Measurements from ENCODE around the gene MSI2. TPM values are rescaled to one million over a fixed set of nuclear protein-coding genes. Genes with fewer than 3 reads are reported as not detected.

MSI2 gene
- total RNA-seq, 1 donor from 2014 or later = 31.3 TPM

DNA sequence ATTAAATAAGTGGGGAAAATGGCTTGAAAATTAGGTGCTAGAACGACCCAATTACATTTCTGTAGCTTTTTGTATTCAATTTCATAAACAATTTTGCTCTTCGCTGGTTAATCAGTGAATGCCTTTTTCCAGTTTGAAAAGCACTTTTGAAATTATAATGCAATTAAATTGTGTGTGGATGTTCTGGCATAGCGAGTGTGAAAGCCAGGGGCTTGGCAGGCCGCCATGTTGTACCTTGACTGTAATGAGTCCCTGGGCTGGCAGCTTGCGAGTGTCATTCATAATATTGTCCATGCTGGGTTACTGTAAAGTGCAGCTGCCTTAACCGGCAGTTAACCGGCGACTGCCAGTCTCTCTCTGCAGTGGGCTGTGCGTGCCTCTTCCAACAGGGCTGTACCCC, 310.9 kb downstream of the MSI2 start:
- intact Hi-C loops (cut with DNase I) = no loop called here

DNA sequence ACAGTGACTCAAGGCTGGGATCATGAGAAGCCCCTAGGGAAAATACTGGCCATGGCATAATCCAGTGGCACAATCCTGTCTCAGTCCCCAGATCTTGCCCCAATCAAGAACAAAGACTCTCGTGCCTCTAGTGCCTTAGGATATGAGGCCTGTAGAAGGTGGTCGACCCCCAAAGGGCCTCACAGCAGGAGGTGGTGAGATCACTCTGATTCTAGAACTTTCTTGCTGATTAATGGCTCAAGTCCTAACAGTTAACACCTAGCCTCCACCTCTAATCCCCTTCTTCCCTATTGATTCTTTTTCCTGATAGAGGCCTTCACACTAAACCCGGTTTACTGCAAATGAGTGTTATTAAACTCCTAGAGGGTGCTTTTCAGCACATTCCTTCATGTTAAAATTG, 312.0 kb downstream of the MSI2 start:
- DNase-seq (no peak), ATAC-seq (no peak)
- Histone ChIP-seq H3K9me3 (no peaks in the 10 kb centered on the region), H3K27ac (no peak overlapping the region), H3K4me3 (no peak overlapping the region), H3K4me1 (no peaks in the 10 kb centered on the region), H3K27me3 (no peaks in the 10 kb centered on the region), H3K36me3 (no peaks in the 10 kb centered on the region)
- TF ChIP-seq CTCF (IDR thresholded peaks at IDR 0.05) = no peak
- intact Hi-C loops (cut with DNase I) = no loop called here

More for the DNA sequence above, 310.9 kb downstream of the MSI2 start:
- TF ChIP-seq CTCF (IDR thresholded peaks at IDR 0.05) = no peak
- Histone ChIP-seq H3K36me3 (no peaks in the 10 kb centered on the region), H3K27me3 (no peaks in the 10 kb centered on the region), H3K27ac (no peak overlapping the region), H3K4me1 (no peaks in the 10 kb centered on the region), H3K4me3 (no peak overlapping the region), H3K9me3 (no peaks in the 10 kb centered on the region)
- no peak for DNase-seq
- no peak for ATAC-seq

DNA sequence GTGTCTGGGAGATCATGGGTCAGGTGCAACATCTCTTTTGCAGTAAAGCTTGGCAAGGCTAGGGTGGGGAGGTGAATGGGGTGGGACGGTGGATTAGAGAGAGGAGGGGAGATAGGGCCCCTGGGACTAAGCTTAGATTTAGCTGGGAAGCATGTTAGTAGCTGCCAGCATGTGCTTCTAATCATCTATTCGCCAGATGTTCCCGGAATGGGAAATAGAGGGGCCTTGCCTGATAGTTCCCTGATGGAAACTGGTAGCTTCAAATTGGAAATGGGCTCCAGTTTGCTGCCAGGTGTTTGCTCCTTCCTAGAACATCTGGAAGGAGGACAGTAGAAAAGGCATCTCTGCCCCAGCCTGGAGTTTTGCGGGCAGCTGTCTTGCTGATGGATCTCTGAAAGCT, 312.7 kb downstream of the MSI2 start:
- no peak for ATAC-seq
- Histone ChIP-seq H3K4me1 (no peaks in the 10 kb centered on the region), H3K4me3 (no peak overlapping the region), H3K27me3 (no peaks in the 10 kb centered on the region), H3K9me3 (no peaks in the 10 kb centered on the region), H3K36me3 (no peaks in the 10 kb centered on the region), H3K27ac (no peak overlapping the region)
- intact Hi-C loops (cut with DNase I) = no loop called here
- no peak for TF ChIP-seq CTCF (IDR thresholded peaks at IDR 0.05)
- no peak for DNase-seq

DNA sequence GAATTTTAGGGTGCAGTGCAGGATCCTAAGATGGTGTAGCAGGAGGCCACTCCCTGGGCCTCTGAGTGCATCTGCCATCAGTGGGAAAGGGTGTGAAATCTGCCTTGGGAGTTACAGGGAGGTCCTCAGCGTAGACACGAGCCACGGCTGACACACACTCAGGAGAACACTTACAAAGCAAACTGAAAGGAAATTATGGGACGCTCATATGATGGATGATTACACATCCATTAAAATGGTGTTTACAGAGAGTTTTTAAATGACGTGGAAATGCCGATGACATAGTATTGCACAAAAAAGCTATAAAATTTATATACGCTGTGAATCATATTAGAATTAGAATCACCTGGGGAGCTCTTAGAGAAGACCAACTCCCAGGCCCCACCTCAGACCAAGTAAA, 313.5 kb downstream of the MSI2 start:
- Histone ChIP-seq H3K9me3 (no peaks in the 10 kb centered on the region), H3K4me3 (no peak overlapping the region), H3K36me3 (no peaks in the 10 kb centered on the region), H3K27ac (no peak overlapping the region), H3K4me1 (no peaks in the 10 kb centered on the region), H3K27me3 (no peaks in the 10 kb centered on the region)
- intact Hi-C loops (cut with DNase I) = no loop called here
- no peak for TF ChIP-seq CTCF (IDR thresholded peaks at IDR 0.05)
- no peak for DNase-seq
- ATAC-seq = no peak

- H3K27ac ChIP-seq = no peak overlapping the region
- H3K9me3 ChIP-seq = no peaks in the 10 kb centered on the region
- no peaks in the 10 kb centered on the region for H3K27me3 ChIP-seq
- no peak for TF ChIP-seq CTCF (IDR thresholded peaks at IDR 0.05)
- no peaks in the 10 kb centered on the region for H3K4me1 ChIP-seq
- no peak overlapping the region for H3K4me3 ChIP-seq
- intact Hi-C loops (cut with DNase I) = no loop called here
- DNase-seq (no peak), ATAC-seq (no peak)
- no peaks in the 10 kb centered on the region for H3K36me3 ChIP-seq
These were observed 314.5 kb downstream of the MSI2 start for GRCh38 chr17:57570724-57571344.

GRCh38 chr17:57572062-57572461, 315.7 kb downstream of the MSI2 start:
- ATAC-seq (no peak), DNase-seq (no peak)
- H3K4me1 ChIP-seq = no peaks in the 10 kb centered on the region
- TF ChIP-seq CTCF (IDR thresholded peaks at IDR 0.05) = no peak
- H3K4me3 ChIP-seq = no peak overlapping the region
- no peaks in the 10 kb centered on the region for H3K36me3 ChIP-seq
- no peaks in the 10 kb centered on the region for H3K27me3 ChIP-seq
- intact Hi-C loops (cut with DNase I) = no loop called here
- no peak overlapping the region for H3K27ac ChIP-seq
- H3K9me3 ChIP-seq = no peaks in the 10 kb centered on the region

All from upper lobe of right lung (tissue), 1 donor.